Tibial nerve (tissue), 4 donors: ENCODE results near the gene YES1. TPM values are rescaled to one million over a fixed set of nuclear protein-coding genes. Genes with fewer than 3 reads are reported as not detected.

Experiments used
- DNase-seq, 2 donors: peaks; one replicate each; pipeline ENCODE4 v3.0.0-alpha.2; 2019; ENCODE audit warnings: low spot score in 2 of 2
- H3K27ac ChIP-seq, 4 donors: fragments of 200-600 bp; sonication (generic) in 3 of 4; one replicate each; pipeline ENCODE4 v1.5.1; 2017 to 2019; ENCODE audit warnings: mild to moderate bottlenecking in 1 of 4
- H3K27me3 ChIP-seq, 2 donors: fragments of 200-600 bp; sonication (generic) in 1 of 2; one replicate each; pipeline versions ENCODE4 v1.5.1 to v1.6.0; 2017 to 2019
- H3K36me3 ChIP-seq, 3 donors: fragments of 200-600 bp; sonication (generic); one replicate each; pipeline ENCODE4 v1.5.1; 2018 to 2019
- H3K4me1 ChIP-seq, 4 donors: fragments of 200-600 bp; sonication (generic) in 3 of 4; one replicate each; pipeline ENCODE4 v1.5.1; 2017 to 2019
- H3K4me3 ChIP-seq, 4 donors: fragments of 200-600 bp; sonication (generic) in 3 of 4; one replicate each; pipeline ENCODE4 v1.5.1; 2017 to 2019; ENCODE audit warnings: mild to moderate bottlenecking in 1 of 4, moderate library complexity in 1 of 4
- H3K9me3 ChIP-seq, 4 donors: fragments of 200-600 bp; sonication (generic) in 3 of 4; one replicate each; pipeline ENCODE4 v1.5.1; 2017 to 2019
- EP300 ChIP-seq, 2 donors: sonication (generic); formaldehyde crosslinking; IDR thresholded peaks; one replicate each; pipeline ENCODE4 v1.6.1; 2017; ENCODE audit warnings: antibody characterized with exemption in 2 of 2, mild to moderate bottlenecking in 1 of 2
- POLR2A ChIP-seq, 2 donors: fragments of 450-650 bp; IDR thresholded peaks; one replicate each; pipeline ENCODE4 v1.6.1; 2017; ENCODE audit warnings: antibody characterized with exemption in 2 of 2, mild to moderate bottlenecking in 2 of 2, moderate library complexity in 2 of 2
- WGBS, 2 donors: methylation state at CpG; one replicate each; pipeline ENCODE4 v1.1.5; 2018; 5-methylcytosine and 5-hydroxymethylcytosine counted together
- total RNA-seq, 4 donors: library from RNA; depleted of rRNA; stranded (reverse); fragments of >200 nt; gene quantifications; one replicate each; pipeline ENCODE4 v1.1.0, GENCODE V29; 2016
- TF ChIP-seq, protein P1 (sequence below), 5 experiments: fragments of 200-600 bp in 3 of 5; fragments of 450-650 bp in 2 of 5; sonication (generic) in 3 of 5; IDR thresholded peaks; one replicate each; pipeline ENCODE4 v1.5.1; 2016 to 2019; ENCODE audit warnings: antibody characterized with exemption in 5 of 5, mild to moderate bottlenecking in 3 of 5, moderate library complexity in 2 of 5

YES1 gene
- total RNA-seq, 4 donors from 2014 or later = 47.5 to 73.0 (median 59.1) TPM

DNA sequence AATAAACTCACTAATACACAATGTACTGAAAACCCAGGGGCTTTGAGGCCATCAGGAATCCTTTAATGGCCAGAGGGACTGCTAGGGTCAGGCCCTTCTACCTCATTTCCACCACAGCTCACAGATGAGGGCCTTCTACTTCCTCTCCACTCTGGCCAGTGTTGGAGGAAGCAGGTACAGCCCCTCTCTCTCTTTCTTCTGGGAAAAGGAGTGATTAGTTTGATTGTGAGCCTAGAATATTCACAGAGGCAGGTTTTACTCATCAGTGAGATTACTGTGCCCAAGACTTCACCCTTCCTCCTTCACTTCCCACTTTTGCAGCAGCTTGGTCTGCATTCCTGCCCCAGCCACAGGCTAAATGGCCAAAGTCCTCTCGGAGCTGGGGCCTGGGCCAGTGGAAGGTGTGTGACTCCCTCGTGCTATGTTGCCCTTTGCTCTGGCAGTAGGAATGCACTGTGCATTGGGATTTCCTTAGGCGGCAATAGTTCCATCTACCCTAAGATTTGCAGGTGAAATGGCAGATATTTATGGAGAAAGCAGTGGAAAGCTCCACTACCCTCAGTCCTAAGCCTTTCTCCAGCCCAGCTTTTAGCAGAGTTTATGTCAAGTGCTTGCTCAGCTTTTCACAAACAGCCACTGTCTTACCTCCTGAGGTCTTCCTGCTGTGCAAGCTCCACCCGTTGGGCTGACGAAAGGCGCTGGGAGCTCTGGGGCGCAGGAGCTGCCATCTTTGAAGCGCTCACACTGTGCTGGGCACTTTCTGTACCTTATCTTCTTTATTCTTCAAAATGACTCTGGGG, 36.2 kb upstream of the YES1 start:
- TF ChIP-seq POLR2A (IDR thresholded peaks at IDR 0.05) = no peak
- WGBS, 2 donors = 72 to 77% methylated on average over 8 of the region's 8 CpGs
- Histone ChIP-seq H3K27ac (no peak overlapping the region), H3K36me3 (no peaks in the 10 kb centered on the region), H3K9me3 (no peaks in the 10 kb centered on the region), H3K4me1 (peaks cover 0 to 6% (median 0%) of the 10 kb centered on the region in 4 donors), H3K4me3 (no peak overlapping the region), H3K27me3 (no peaks in the 10 kb centered on the region)
- no peak for DNase-seq

- H3K9me3 ChIP-seq = no peaks in the 10 kb centered on the region
- H3K27ac ChIP-seq = no peak overlapping the region
- H3K27me3 ChIP-seq = no peaks in the 10 kb centered on the region
- TF ChIP-seq, protein P1, sequence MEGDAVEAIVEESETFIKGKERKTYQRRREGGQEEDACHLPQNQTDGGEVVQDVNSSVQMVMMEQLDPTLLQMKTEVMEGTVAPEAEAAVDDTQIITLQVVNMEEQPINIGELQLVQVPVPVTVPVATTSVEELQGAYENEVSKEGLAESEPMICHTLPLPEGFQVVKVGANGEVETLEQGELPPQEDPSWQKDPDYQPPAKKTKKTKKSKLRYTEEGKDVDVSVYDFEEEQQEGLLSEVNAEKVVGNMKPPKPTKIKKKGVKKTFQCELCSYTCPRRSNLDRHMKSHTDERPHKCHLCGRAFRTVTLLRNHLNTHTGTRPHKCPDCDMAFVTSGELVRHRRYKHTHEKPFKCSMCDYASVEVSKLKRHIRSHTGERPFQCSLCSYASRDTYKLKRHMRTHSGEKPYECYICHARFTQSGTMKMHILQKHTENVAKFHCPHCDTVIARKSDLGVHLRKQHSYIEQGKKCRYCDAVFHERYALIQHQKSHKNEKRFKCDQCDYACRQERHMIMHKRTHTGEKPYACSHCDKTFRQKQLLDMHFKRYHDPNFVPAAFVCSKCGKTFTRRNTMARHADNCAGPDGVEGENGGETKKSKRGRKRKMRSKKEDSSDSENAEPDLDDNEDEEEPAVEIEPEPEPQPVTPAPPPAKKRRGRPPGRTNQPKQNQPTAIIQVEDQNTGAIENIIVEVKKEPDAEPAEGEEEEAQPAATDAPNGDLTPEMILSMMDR (IDR thresholded peaks at IDR 0.05) = no peak
- TF ChIP-seq EP300 (IDR thresholded peaks at IDR 0.05) = peak; percentile 26 to 84
- no peak for TF ChIP-seq POLR2A (IDR thresholded peaks at IDR 0.05)
- no peak overlapping the region for H3K4me3 ChIP-seq
- peaks cover 0 to 6% (median 0%) of the 10 kb centered on the region in 4 donors for H3K4me1 ChIP-seq
- WGBS, 2 donors = 25 to 32% methylated on average over 8 to 9 of the region's 9 CpGs
- DNase-seq = no peak
- no peaks in the 10 kb centered on the region for H3K36me3 ChIP-seq
Observed at GRCh38 chr18:845152-845819, 33.2 kb upstream of the YES1 start.

GRCh38 chr18:841647-842370, 29.8 kb upstream of the YES1 start:
- WGBS, 2 donors = 51 to 62% methylated on average over 15 of the region's 15 CpGs
- Histone ChIP-seq H3K4me3 (no peak overlapping the region), H3K27ac (no peak overlapping the region), H3K4me1 (peaks cover 0 to 21% (median 0%) of the 10 kb centered on the region in 4 donors), H3K27me3 (no peaks in the 10 kb centered on the region), H3K9me3 (no peaks in the 10 kb centered on the region), H3K36me3 (no peaks in the 10 kb centered on the region)
- no peak for DNase-seq
- no peak for TF ChIP-seq EP300 (IDR thresholded peaks at IDR 0.05)
- TF ChIP-seq POLR2A (IDR thresholded peaks at IDR 0.05) = no peak
- TF ChIP-seq, protein P1 (IDR thresholded peaks at IDR 0.05) = no peak

DNA sequence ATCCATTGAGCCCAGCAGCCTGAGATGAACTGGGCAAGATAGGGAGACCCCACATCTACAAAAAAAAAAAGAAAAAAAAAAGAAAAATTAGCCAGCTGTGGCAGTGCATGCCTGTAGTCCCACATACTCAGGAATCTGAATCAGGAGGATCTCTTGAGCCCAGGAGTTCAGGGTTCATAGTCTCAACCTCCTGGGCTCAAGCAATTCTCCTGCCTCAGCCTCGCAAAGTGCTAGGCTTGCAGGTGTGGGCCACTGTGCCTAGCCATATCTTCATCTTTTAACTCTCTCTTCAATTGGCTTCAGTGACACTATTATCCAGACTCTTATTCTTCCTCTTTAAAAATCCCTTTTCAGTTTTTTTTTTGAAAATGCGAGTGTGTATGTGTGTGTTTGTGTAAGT, 28.5 kb upstream of the YES1 start:
- Histone ChIP-seq H3K4me3 (no peak overlapping the region), H3K36me3 (no peaks in the 10 kb centered on the region), H3K27ac (no peak overlapping the region), H3K4me1 (peaks cover 0 to 19% (median 0%) of the 10 kb centered on the region in 4 donors), H3K27me3 (no peaks in the 10 kb centered on the region), H3K9me3 (no peaks in the 10 kb centered on the region)
- 88 to 96% methylated on average over 2 of the region's 2 CpGs for WGBS, 2 donors
- no peak for DNase-seq
- TF ChIP-seq EP300 (IDR thresholded peaks at IDR 0.05) (no peak), POLR2A (IDR thresholded peaks at IDR 0.05) (no peak)
- TF ChIP-seq, protein P1 (IDR thresholded peaks at IDR 0.05) = no peak

- no peaks in the 10 kb centered on the region for H3K9me3 ChIP-seq
- no peak overlapping the region for H3K4me3 ChIP-seq
- H3K27ac ChIP-seq = no peak overlapping the region
- H3K27me3 ChIP-seq = no peaks in the 10 kb centered on the region
- no peak for TF ChIP-seq POLR2A (IDR thresholded peaks at IDR 0.05)
- no peak for TF ChIP-seq EP300 (IDR thresholded peaks at IDR 0.05)
- TF ChIP-seq, protein P1 (IDR thresholded peaks at IDR 0.05) = no peak
- H3K36me3 ChIP-seq = no peaks in the 10 kb centered on the region
- WGBS, 2 donors = 81 to 91% methylated on average over 1 of the region's 1 CpG
- peaks cover 0 to 15% (median 0%) of the 10 kb centered on the region in 4 donors for H3K4me1 ChIP-seq
- DNase-seq = no peak
Observed at GRCh38 chr18:840023-840408, 28.0 kb upstream of the YES1 start.
